Measurements from ENCODE around the gene SLC48A1. TPM values are rescaled to one million over a fixed set of nuclear protein-coding genes. Genes with fewer than 3 reads are reported as not detected.

Gene SLC48A1
- total and polyA plus RNA-seq, 4 donors, result 16.8 to 31.3 (median 20.7) TPM

DNA sequence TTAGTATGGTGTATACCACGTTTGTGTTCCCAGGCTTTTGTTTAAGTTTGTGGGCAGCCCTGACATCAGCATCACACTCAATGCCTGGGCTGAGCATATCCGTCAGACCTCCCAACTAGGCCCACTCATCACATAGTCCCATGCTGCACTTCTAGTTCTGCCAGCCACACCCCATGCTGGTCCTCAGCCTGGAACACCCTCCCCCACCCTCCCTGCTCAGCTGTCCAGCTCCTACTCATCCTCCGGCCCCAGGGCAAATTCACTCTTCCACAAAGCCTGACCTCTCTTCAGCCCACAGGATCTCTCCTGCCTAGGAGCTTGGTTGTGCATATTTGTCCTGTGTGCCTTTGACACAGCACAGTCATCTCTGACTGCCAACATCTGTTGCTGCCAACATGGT lies 43.8 kb upstream of the SLC48A1 start:
- no peaks in the 10 kb centered on the region for H3K9me3 ChIP-seq (ENCODE audit: control insufficient read depth in 4 of 4, insufficient read depth in 3 of 4, low read length in 3 of 4)
- DNase-seq (no peak), ATAC-seq (ENCODE audit: insufficient read depth, low FRiP score) (no peak)
- H3K36me3 ChIP-seq (ENCODE audit: control insufficient read depth in 4 of 4, insufficient read depth in 4 of 4, low read length in 4 of 4), result no peaks in the 10 kb centered on the region
- TF ChIP-seq, protein P1, sequence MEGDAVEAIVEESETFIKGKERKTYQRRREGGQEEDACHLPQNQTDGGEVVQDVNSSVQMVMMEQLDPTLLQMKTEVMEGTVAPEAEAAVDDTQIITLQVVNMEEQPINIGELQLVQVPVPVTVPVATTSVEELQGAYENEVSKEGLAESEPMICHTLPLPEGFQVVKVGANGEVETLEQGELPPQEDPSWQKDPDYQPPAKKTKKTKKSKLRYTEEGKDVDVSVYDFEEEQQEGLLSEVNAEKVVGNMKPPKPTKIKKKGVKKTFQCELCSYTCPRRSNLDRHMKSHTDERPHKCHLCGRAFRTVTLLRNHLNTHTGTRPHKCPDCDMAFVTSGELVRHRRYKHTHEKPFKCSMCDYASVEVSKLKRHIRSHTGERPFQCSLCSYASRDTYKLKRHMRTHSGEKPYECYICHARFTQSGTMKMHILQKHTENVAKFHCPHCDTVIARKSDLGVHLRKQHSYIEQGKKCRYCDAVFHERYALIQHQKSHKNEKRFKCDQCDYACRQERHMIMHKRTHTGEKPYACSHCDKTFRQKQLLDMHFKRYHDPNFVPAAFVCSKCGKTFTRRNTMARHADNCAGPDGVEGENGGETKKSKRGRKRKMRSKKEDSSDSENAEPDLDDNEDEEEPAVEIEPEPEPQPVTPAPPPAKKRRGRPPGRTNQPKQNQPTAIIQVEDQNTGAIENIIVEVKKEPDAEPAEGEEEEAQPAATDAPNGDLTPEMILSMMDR (IDR thresholded peaks at IDR 0.05; ENCODE audit: control extremely low read depth, extremely low read depth), result no peak
- no peaks in the 10 kb centered on the region for H3K27me3 ChIP-seq (ENCODE audit: control insufficient read depth in 3 of 3, insufficient read depth in 3 of 3, low read length in 2 of 3)
- H3K4me1 ChIP-seq (ENCODE audit: control insufficient read depth in 5 of 5, insufficient read depth in 5 of 5, low read length in 5 of 5), result peaks cover 0 to 15% (median 3%) of the 10 kb centered on the region in 5 donors
- H3K9ac ChIP-seq (ENCODE audit: insufficient read depth in 1 of 2, low read length in 2 of 2), result no peak overlapping the region
- H3K27ac ChIP-seq (ENCODE audit: low read depth in 1 of 2, low read length in 1 of 2), result no peak overlapping the region
- 75 to 77% methylated on average over 3 of the region's 3 CpGs for WGBS, 2 donors
- no peak overlapping the region for H3K4me3 ChIP-seq

DNA sequence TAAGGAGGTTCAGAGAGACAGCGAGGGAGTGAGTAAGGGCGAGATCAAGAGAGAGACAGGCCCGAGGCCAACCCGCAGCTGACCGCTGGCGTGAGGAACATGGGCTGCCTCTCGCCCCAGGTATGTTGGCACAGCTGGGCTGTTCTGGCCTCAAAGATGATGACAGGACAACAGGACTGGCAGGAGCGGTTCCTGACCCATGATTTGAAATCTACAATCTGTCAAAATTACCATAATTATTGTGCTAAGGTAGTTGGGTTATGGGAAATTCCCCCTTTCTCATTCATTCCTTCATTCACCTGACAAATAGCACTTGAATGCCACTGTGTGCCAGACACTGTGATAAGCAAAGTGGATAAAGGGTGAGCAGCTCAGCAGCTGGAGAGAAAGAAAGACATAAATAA lies 42.7 kb upstream of the SLC48A1 start:
- peak overlapping the region; percentile 4 to 57 for H3K27ac ChIP-seq (ENCODE audit: low read depth in 1 of 2, low read length in 1 of 2)
- TF ChIP-seq, protein P1 (IDR thresholded peaks at IDR 0.05; ENCODE audit: control extremely low read depth, extremely low read depth), result no peak
- WGBS, 2 donors, result 70 to 74% methylated on average over 8 of the region's 8 CpGs
- peaks cover 0 to 26% (median 11%) of the 10 kb centered on the region in 5 donors for H3K4me1 ChIP-seq (ENCODE audit: control insufficient read depth in 5 of 5, insufficient read depth in 5 of 5, low read length in 5 of 5)
- no peaks in the 10 kb centered on the region for H3K27me3 ChIP-seq (ENCODE audit: control insufficient read depth in 3 of 3, insufficient read depth in 3 of 3, low read length in 2 of 3)
- H3K36me3 ChIP-seq (ENCODE audit: control insufficient read depth in 4 of 4, insufficient read depth in 4 of 4, low read length in 4 of 4), result no peaks in the 10 kb centered on the region
- ATAC-seq (ENCODE audit: insufficient read depth, low FRiP score), result no peak
- H3K9me3 ChIP-seq (ENCODE audit: control insufficient read depth in 4 of 4, insufficient read depth in 3 of 4, low read length in 3 of 4), result no peaks in the 10 kb centered on the region
- no peak for DNase-seq
- no peak overlapping the region for H3K9ac ChIP-seq (ENCODE audit: insufficient read depth in 1 of 2, low read length in 2 of 2)
- H3K4me3 ChIP-seq, result no peak overlapping the region

DNA sequence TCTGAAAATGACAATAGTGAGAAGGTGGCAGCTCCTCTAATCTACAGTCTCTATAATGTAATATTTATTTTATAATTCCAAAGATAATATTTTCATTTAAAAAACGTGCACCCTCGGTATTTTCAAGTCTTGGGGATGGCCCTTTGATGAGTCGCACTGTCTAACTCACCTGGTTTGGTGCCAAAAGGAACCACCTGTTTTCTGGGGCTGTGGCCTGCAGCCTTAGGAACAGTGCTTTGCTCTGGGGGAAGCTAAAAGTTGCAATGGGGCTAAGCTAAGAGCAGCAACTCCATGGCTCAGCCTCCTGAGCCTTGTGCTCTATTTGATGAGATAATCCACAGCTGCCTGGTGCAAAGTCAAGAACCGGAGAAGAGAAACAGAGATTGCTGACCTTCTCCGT lies 41.3 kb upstream of the SLC48A1 start:
- ATAC-seq (ENCODE audit: insufficient read depth, low FRiP score) (no peak), DNase-seq (no peak)
- 75 to 88% methylated on average over 5 of the region's 5 CpGs for WGBS, 2 donors
- Histone ChIP-seq H3K36me3 (ENCODE audit: control insufficient read depth in 4 of 4, insufficient read depth in 4 of 4, low read length in 4 of 4) (no peaks in the 10 kb centered on the region), H3K4me3 (no peak overlapping the region), H3K27me3 (ENCODE audit: control insufficient read depth in 3 of 3, insufficient read depth in 3 of 3, low read length in 2 of 3) (no peaks in the 10 kb centered on the region), H3K9me3 (ENCODE audit: control insufficient read depth in 4 of 4, insufficient read depth in 3 of 4, low read length in 3 of 4) (no peaks in the 10 kb centered on the region), H3K27ac (ENCODE audit: low read depth in 1 of 2, low read length in 1 of 2) (no peak overlapping the region), H3K4me1 (ENCODE audit: control insufficient read depth in 5 of 5, insufficient read depth in 5 of 5, low read length in 5 of 5) (peaks cover 6 to 38% (median 23%) of the 10 kb centered on the region in 5 donors), H3K9ac (ENCODE audit: insufficient read depth in 1 of 2, low read length in 2 of 2) (no peak overlapping the region)
- TF ChIP-seq, protein P1 (IDR thresholded peaks at IDR 0.05; ENCODE audit: control extremely low read depth, extremely low read depth), result no peak

DNA sequence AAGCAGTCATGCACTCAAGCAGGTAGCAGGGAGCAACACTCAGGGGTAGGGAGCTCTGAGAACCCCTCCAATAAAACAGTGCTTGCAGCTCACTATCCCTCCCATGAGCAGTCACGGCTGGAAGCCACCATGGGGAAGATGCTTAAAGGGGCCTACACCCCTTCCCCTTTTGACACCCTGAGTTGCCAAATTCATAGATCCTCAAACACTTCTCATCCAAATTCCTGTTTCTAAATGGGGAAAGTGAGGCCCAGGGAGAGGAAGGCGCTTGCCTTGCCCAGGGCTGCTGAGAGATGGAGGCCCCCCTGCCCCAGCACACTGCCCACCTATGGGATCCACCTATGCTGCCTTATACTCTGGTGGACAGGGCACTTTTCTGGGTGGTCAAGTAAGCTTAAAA lies 40.5 kb upstream of the SLC48A1 start:
- no peak for DNase-seq
- Histone ChIP-seq H3K9me3 (ENCODE audit: control insufficient read depth in 4 of 4, insufficient read depth in 3 of 4, low read length in 3 of 4) (no peaks in the 10 kb centered on the region), H3K9ac (ENCODE audit: insufficient read depth in 1 of 2, low read length in 2 of 2) (no peak overlapping the region), H3K4me3 (no peak overlapping the region), H3K27me3 (ENCODE audit: control insufficient read depth in 3 of 3, insufficient read depth in 3 of 3, low read length in 2 of 3) (no peaks in the 10 kb centered on the region), H3K36me3 (ENCODE audit: control insufficient read depth in 4 of 4, insufficient read depth in 4 of 4, low read length in 4 of 4) (no peaks in the 10 kb centered on the region), H3K4me1 (ENCODE audit: control insufficient read depth in 5 of 5, insufficient read depth in 5 of 5, low read length in 5 of 5) (peaks cover 9 to 46% (median 28%) of the 10 kb centered on the region in 5 donors), H3K27ac (ENCODE audit: low read depth in 1 of 2, low read length in 1 of 2) (no peak overlapping the region)
- no peak for ATAC-seq (ENCODE audit: insufficient read depth, low FRiP score)
- TF ChIP-seq, protein P1 (IDR thresholded peaks at IDR 0.05; ENCODE audit: control extremely low read depth, extremely low read depth), result no peak
- 46 to 67% methylated on average over 2 of the region's 2 CpGs for WGBS, 2 donors
